ENCODE data around the gene EFCC1.
"Not testable (repeated sequence)": the region's sequence is repeated elsewhere in the genome, so short reads cannot be mapped to it uniquely, and the experiment has no call there.

The EFCC1 gene

DNA sequence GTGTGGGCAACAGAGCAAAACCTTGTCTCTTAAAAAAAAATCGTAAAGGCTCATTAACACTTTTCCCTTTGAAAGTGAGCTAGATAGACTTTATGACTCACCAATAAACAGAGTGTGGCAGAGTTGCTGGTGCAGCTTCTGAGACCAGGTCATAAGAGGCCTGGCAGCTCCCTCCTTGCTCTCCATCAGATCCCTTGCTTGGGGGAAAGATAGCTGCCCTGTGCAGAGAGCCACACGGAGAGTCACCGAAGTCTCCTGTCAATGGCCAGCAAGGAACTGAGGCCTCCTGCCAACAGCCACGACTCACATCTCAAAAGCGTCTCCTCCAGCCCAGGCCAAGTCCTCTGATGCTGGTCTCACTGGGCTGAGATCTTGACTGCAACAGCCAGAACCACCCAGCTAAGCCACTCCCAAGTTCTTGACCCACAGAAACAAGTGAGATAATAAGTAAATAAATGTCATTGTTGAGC lies 50.8 kb downstream of the EFCC1 start:
- in situ Hi-C loops (cut with HindIII; ENCODE audit: low sequenced_read_pairs), result no loop called here

- in situ Hi-C loops (cut with HindIII; ENCODE audit: low sequenced_read_pairs), result no loop called here
These were observed 51.6 kb downstream of the EFCC1 start for GRCh38 chr3:129052675-129053074.

DNA sequence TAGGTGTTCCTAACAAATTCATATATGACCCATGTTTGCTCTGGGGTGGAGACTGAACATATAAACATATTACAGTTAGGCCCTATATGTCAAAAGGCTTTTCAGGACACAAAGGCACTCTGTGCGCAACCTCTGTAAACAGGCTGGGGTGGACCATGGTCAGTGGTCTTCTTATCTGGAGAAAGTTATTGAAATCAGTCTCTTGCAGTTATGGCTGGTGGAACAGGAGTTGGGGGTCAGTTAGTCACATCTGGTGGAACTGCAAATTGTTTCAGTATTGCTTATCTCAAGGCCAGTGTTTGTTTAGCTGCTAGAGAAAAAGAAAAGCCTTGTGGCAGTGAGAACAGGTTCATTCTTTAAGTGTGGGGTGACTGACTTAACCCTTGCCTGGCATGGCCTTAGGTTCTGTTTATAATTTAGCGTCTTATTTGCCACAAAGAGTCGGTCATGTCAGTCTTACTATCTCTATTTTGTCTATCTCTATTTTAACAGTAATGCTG lies 53.6 kb downstream of the EFCC1 start:
- in situ Hi-C loops (cut with HindIII; ENCODE audit: low sequenced_read_pairs), result no loop called here

GRCh38 chr3:129056451-129057173 lies 55.5 kb downstream of the EFCC1 start:
- in situ Hi-C loops (cut with HindIII; ENCODE audit: low sequenced_read_pairs), result no loop called here

- in situ Hi-C loops (cut with HindIII; ENCODE audit: low sequenced_read_pairs), result no loop called here
These were observed 56.1 kb downstream of the EFCC1 start for GRCh38 chr3:129057249-129057648.

DNA sequence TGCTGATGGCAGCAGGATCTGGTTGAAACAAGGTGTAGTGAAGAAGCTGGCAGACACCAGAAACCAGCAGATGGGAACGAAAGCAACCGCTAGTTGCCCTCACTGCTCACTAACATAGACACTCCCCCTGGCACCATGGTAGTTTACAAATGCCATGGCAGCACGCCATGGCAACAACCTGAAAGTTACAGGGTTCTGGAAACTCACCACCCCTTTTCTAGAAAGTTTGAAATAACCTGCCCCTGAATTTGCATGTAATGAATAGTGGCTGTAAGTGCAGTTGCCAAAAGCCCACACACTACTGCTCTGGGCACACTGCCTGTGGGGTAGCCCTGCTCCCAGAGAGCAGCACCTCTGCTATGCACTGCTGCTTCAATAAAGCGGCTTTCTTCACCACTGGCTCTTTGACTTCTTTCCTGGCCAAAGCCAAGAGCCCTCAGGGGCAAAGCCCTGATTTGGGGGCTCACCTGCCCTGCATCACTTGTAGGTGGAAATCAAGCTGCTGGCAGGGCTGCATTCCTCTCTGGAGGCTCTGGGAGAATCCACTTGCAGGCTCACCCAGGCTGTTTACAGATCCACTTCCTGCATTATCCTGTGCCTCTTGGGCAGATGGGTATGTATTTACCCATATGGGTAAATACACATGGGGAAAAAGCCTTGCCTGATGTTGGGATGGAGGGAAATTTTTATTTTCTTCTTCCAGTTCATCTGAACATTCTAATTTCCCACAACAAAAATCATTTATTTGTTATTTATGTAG lies 57.5 kb downstream of the EFCC1 start:
- in situ Hi-C loops (cut with HindIII; ENCODE audit: low sequenced_read_pairs), result no loop called here

GRCh38 chr3:129059311-129059958 lies 58.3 kb downstream of the EFCC1 start:
- in situ Hi-C loops (cut with HindIII; ENCODE audit: low sequenced_read_pairs), result no loop called here

GRCh38 chr3:129060276-129061022 lies 59.3 kb downstream of the EFCC1 start, which contains the start of gene GP9:
GP9 (plus strand) TSS chr3:129060779; CDS start chr3:129061740, 961 bp downstream.
- in situ Hi-C loops (cut with HindIII; ENCODE audit: low sequenced_read_pairs), result no loop called here

DNA sequence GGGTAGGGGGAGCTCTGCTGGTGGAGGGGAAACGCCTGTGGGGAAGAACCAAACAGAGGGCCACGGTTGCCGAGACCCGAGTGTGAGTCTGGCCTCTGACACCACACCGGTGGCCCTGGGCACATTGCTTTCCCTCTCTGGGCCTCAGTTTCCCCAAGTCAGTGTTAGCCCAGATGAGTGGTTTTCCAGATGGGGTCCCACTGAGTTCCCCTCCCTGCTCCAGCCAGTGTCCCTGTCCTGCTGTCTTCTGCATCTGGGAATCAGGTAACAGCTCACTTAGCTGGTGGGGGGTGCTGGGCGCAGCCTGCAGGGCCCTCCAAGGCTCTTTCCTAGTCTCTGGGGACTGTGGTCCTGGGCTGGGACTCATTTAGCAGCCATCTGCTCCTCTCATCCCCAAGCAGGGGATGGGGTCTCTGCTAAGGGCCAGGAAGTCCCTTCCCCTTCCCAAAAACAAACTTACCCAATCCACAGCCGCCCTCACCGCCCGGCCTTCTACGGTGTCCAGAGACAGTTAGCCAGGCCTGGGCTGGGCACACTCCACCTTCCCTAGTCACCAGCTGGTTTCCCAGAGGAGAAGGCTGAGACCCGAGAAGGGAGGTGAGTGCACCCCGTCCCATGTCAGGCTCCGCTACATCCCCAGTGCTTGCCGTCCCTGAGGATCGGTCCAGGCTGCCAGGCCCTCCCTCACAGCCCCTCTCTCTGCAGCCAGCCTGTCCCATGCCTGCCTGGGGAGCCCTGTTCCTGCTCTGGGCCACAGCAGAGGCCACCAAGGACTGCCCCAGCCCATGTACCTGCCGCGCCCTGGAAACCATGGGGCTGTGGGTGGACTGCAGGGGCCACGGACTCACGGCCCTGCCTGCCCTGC lies 60.2 kb downstream of the EFCC1 start:
- in situ Hi-C loops (cut with HindIII; ENCODE audit: low sequenced_read_pairs), result no loop called here

DNA sequence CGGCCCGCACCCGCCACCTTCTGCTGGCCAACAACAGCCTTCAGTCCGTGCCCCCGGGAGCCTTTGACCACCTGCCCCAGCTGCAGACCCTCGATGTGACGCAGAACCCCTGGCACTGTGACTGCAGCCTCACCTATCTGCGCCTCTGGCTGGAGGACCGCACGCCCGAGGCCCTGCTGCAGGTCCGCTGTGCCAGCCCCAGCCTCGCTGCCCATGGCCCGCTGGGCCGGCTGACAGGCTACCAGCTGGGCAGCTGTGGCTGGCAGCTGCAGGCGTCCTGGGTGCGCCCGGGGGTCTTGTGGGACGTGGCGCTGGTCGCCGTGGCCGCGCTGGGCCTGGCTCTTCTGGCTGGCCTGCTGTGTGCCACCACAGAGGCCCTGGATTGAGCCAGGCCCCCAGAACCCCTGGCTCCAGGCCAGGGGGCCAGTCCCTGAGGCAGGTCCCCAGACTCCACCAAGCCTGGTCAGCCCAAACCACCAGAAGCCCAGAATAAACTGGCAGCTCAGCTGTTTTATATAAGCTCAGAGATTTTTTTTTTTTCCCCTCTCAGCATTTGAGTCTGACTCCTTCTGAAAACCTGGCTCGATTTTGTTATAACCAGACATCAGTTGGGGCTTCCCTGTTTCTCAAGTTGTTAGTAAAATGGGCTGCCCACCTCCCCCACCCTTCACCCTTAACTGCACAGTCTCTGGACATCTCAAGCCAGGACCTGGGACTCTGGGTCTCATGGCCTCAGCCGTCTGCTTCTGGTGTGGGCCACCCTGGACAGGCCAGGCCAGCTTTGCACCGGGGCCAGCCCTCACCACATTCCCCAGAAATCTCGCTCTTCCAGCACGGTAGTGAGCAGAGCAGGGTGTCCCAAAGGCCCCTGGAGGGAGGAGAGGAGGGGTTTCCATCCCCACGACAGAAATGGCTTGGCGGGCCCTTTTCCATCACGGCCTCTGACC lies 61.1 kb downstream of the EFCC1 start:
- in situ Hi-C loops (cut with HindIII; ENCODE audit: low sequenced_read_pairs), result no loop called here

- in situ Hi-C loops (cut with HindIII; ENCODE audit: low sequenced_read_pairs), result no loop called here
These were observed 62.1 kb downstream of the EFCC1 start for GRCh38 chr3:129063091-129063640.

GRCh38 chr3:129063841-129064482 lies 62.9 kb downstream of the EFCC1 start:
- in situ Hi-C loops (cut with HindIII; ENCODE audit: low sequenced_read_pairs), result no loop called here

GRCh38 chr3:129065016-129065719 lies 64.1 kb downstream of the EFCC1 start:
- in situ Hi-C loops (cut with HindIII; ENCODE audit: low sequenced_read_pairs), result no loop called here

DNA sequence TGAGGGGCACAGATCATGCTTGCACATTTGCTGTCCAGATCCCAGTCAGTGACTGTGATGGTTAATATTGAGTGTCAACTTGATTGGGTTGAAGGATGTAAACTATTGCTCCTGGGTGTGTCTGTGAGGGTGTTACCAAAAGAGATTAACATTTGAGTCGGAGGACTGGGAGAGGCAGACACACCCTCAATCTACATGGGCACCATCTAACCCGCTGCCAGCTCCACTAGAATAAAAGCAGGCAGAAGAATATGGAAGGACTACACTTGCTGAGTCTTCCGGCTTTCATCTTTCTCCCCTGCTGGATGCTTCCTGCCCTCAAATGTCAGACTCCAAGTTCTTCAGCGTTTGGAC lies 64.6 kb downstream of the EFCC1 start:
- in situ Hi-C loops (cut with HindIII; ENCODE audit: low sequenced_read_pairs), result no loop called here

GRCh38 chr3:129067719-129068118 lies 66.6 kb downstream of the EFCC1 start:
- in situ Hi-C loops (cut with HindIII; ENCODE audit: low sequenced_read_pairs), result not testable (repeated sequence)

- in situ Hi-C loops (cut with HindIII; ENCODE audit: low sequenced_read_pairs), result no loop called here
These were observed 67.3 kb downstream of the EFCC1 start for GRCh38 chr3:129068291-129068886.

All from DLD1 (cell line).